Endothelial cell of umbilical vein (primary cell): Measurements from ENCODE around the gene CYB5A.

Experiments
- CTCF ChIP-seq, 2 donors: IDR thresholded peaks; 1 replicate in 1 of 2; 2 replicates in 1 of 2; pipeline ENCODE4 v1.5.1; 2011; ENCODE audit warnings: low read length in 2 of 2, mild to moderate bottlenecking in 2 of 2, moderate library complexity in 2 of 2, control low read depth in 1 of 2, inconsistent platforms in 1 of 2, low read depth in 1 of 2; ENCODE audit not compliant: insufficient read depth in 1 of 2; ENCODE audit errors: extremely low read depth in 1 of 2
- EZH2 ChIP-seq: IDR thresholded peaks from 2 replicates; pipeline ENCODE4 v1.6.1; 2012; ENCODE audit warnings: borderline replicate concordance, low read depth, mild to moderate bottlenecking, moderate library complexity, low read length, inconsistent platforms; ENCODE audit not compliant: severe bottlenecking
- POLR2AphosphoS5 ChIP-seq: IDR thresholded peaks from 2 replicates; pipeline ENCODE4 v1.6.1; 2012; ENCODE audit warnings: low read depth, mild to moderate bottlenecking, control low read depth, low read length, moderate library complexity; ENCODE audit not compliant: insufficient read depth

GRCh38 chr18:74248595-74248994, 43.2 kb downstream of the CYB5A start:
- TF ChIP-seq CTCF (IDR thresholded peaks at IDR 0.05; ENCODE audit: extremely low read depth in 1 of 2, insufficient read depth in 1 of 2, low read depth in 1 of 2, low read length in 2 of 2), result no peak
- no peak for TF ChIP-seq EZH2
- TF ChIP-seq POLR2AphosphoS5, result no peak
